Measurements from ENCODE around the gene SLC52A3.

GRCh38 chr20:711576-711975, 56.7 kb downstream of the SLC52A3 start:
- TF ChIP-seq CTCF (optimal IDR thresholded peaks at IDR 0.05 in 1 of 3, IDR thresholded peaks at IDR 0.05 in 1 of 3, conservative IDR thresholded peaks at IDR 0.05 in 1 of 3; ENCODE audit: extremely low read depth in 1 of 3, insufficient read depth in 2 of 3, low read length in 3 of 3): no peak
- TF ChIP-seq EZH2 (IDR thresholded peaks at IDR 0.05; ENCODE audit: low read length): no peak
